Caki2 (cell line): ENCODE measurements around the gene ITIH4. TPM values are rescaled to one million over a fixed set of nuclear protein-coding genes. Genes with fewer than 3 reads are reported as not detected.

Experiments used
- total RNA-seq: library from RNA; depleted of rRNA; stranded (reverse); fragments of >200 nt; shearing (Covaris generic); gene quantifications from 2 replicates; pipeline ENCODE4 v1.2.3, GENCODE V29; 2014; ENCODE audit warnings: low replicate concordance; rRNA removed

Gene ITIH4
- total RNA-seq, 1 experiment from 2014 or later = not detected

Other genes with a start within 250 kb of the ITIH4 start
- gene PBRM1, start 144.8 kb downstream of the ITIH4 start, total RNA-seq = 3.4 and 4.4 TPM in 2 replicates
- 95.6 and 127 TPM in 2 replicates for gene GNL3, start 144.6 kb downstream of the ITIH4 start, total RNA-seq
- gene GLT8D1, start 124.9 kb downstream of the ITIH4 start, total RNA-seq = 60.8 and 82.8 TPM in 2 replicates
- 66.9 and 83.5 TPM in 2 replicates for gene SPCS1, start 124.6 kb downstream of the ITIH4 start, total RNA-seq
- 16.4 and 27.3 TPM in 2 replicates for gene NEK4, start 59.7 kb downstream of the ITIH4 start, total RNA-seq
- gene ITIH1, start 53.1 kb downstream of the ITIH4 start, total RNA-seq = not detected in 2 replicates
- gene ITIH3, start 35.9 kb downstream of the ITIH4 start, total RNA-seq = not detected in 2 replicates
- gene MUSTN1, start 4.3 kb upstream of the ITIH4 start, total RNA-seq = not detected in 2 replicates
- gene STIMATE, start 66.9 kb upstream of the ITIH4 start, total RNA-seq = 7.5 and 10.4 TPM in 2 replicates
- 2.0 and 3.3 TPM in 2 replicates for gene SFMBT1, start 215.4 kb upstream of the ITIH4 start, total RNA-seq